Hematopoietic multipotent progenitor cell treated with erythropoietin and hydrocortisone succinate and interleukin-3 and kit ligand, for 15 days (in vitro differentiated cells): ENCODE results near the gene FCGR3A.
"Not testable (repeated sequence)": the region's sequence is repeated elsewhere in the genome, so short reads cannot be mapped to it uniquely, and the experiment has no call there.

Experiments used
- DNase-seq: peaks from one replicate; pipeline ENCODE4 v3.0.0-alpha.2; 2015; ENCODE audit warnings: low spot score

FCGR3A gene

DNA sequence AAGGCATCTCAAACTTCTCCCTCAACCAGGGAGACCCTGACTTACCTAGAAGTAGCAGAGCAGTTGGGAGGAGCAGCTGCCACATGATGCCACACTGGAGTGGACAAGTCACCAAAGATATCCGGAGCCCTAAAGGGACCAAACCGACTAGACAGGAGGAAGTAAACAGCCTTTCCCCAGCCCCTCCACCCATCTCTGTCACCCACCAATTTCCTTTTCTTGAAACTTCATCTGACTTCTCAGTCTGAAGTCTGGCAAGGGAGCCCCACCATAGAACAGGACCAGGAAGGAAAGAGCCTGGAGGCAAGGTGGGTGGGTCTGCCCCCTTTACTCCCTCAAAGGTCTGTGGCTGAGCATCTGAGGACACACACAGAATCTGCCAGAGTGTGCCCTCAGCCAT lies at the start of gene FCGR3A:
Gene FCGR3A (minus strand): TSS at position 167 of the 400 bp plus-strand sequence. CDS start 82 bp downstream, at position 85.
- no peak for DNase-seq

DNA sequence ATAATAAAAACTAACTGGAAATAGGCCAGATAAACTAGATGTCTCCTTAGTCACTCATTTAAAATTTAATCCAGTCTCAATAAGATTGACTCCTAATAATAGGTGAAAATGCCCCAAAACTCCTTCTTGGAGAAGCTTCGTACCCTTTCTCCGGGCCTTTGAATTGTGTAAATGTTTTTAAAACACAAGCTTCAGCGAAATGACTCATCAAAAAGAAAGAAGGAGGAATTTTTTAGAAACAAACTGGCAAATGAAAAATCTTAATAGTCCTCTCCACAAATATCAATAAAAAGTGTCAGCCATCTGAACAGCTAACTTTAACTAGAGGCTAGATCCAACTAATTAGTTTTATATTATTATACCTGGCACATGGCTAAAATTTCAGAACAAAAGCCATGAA lies 47.5 kb upstream of the FCGR3A start:
- not testable (repeated sequence) for DNase-seq

DNA sequence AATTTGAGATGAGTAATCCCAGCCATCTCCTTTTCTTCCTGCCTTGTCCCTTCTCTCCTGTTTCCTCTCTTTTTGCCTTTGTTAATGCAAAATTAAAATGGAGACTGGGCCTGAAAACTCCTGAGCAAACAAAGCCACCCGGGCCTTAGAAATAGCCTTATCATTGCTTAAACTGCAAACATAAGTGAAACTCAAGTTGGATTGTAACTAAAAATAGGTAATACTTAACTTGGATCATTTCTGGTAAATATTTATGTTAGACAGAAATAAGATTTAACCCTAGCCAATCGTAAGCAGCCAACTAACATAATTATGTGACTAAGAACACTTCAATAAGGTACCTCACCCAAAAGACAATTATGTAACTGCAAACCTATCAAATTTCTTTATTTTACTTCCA lies 46.0 kb upstream of the FCGR3A start:
- DNase-seq, result not testable (repeated sequence)

DNA sequence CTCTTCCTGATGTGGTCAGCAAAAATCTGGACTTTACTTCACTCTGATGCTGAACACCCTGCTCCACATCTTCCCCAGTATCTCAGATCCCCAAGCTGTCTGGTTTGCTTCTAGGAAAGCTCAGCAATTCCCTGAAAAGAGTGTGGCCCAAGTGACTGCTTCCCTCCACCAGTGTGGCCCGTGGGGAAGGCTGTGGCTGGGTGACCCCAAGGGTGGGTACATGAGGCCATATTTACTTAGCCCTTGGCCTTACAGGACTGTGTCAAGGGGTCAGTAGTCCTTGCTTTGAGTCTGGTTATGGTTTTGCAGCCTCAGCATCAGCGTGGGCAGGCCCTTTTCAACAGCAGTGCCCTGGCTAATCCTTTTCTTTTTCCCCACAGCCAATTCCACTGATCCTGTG lies 45.6 kb upstream of the FCGR3A start:
- not testable (repeated sequence) for DNase-seq

DNA sequence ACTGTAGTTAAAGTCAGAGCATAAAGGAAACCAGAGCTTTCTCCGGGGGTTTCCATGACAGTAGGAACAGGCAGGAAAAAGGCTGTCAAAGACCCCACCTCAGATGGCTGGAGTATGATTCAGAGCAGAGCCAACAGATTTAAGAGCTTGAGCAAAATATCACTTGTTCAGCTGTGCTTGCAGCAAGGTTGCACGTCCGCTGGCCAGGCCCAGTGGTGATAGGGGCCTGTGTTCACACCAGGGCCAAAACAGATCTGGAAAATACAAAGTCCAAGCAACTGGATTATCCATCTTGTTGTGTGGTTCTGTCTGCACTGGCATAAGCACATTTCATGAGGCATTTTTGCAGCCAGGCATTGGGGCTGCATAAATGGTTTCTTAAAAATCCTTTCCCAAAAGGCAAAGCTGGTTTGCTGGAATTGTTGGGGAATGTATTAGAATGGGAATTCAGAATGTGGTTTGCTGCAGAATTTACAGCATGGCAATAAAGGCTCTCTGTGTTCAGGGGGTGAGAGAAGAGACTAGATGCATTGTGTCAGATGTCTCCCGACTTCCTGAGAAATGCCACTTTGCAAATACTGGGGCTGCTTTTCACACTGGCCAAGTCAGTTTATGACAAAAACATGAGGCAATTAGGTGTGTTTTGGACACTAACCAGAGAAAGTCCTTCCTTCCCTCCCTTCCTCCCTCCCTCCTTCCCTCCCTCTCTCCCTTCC lies 44.8 kb upstream of the FCGR3A start:
- not testable (repeated sequence) for DNase-seq

DNA sequence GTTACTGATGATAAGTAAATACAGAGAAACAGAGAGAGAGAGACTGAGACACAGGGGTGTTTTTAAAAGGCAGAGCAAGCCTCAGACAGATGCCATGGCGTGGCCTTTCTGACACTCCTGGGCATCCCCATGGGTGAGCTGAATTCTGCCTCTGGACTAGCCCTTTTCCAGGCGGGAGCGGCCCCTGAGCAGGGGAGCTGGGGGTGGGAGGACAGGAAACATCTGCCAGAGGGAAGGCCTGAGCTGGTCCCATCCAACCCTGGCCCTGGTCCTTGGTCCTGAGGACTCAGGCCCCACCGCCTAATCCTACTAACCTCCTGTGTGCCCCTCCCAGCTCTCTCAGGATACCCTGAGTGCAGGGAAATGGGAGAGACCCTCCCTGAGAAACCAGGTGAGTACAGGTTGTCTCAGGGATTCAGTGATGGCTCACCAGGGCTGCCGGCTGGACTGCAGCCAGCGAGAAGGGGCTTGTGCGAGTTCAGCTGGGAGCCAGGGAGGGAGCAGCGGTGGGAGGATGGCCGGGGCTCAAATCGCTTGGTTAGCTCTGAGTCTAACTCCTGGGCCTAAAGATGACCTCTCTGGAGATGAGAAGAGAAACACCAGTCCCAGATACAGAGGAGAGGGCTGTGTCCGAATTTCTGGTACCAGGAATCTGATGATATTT lies 43.6 kb upstream of the FCGR3A start:
- not testable (repeated sequence) for DNase-seq

DNA sequence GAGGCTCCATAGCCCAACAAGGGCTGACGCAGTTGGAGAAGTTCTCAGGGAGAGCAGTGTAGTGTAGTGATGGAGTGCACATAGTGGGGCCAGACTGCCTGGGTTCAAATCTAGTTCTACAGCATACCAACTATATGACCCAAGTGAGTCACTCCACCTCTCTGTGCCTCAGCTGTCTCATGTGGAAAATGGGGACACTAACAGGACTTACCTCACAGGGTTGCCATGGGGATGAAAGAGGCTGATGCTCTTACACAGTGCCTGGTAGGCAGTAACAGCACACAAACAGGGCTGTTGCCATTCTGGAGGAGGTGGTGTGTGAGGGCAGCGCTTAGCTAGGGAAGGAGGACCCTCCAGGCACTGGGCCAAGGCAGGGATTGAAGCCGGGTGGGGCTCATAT lies 43.0 kb upstream of the FCGR3A start:
- not testable (repeated sequence) for DNase-seq

DNA sequence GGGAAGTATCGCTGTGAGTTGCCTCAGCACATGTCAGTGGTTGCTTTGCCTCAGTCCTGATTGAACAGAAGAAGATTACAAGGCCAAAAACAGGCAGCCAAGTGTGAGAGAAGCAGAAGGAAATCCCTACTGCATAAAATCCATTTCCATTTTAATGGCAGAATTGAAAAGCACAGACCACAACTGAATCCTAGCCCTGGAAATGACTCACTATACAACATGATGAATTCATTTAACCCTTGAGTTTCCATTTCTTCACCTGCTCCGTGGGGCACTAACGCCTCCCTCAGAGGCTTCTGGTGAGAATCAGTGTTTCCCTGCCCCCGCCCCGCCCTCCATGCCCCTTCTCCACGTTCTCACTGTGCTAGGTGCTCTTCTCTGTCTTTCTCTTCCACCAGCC lies 40.3 kb upstream of the FCGR3A start:
- not testable (repeated sequence) for DNase-seq

DNA sequence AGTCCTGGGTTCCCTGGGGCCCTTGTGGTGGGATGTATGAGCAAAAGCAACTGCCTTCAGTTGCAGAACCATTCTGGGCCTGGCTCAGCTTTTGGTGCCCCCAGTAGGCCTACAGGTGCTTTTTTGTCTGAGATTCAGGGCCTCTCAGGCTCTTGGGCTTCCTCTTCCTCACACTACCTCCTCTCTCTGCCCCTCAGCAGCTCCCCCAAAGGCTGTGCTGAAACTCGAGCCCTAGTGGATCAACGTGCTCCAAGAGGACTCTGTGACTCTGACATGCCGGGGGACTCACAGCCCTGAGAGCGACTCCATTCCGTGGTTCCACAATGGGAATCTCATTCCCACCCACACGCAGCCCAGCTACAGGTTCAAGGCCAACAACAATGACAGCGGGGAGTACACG lies 39.7 kb upstream of the FCGR3A start:
- not testable (repeated sequence) for DNase-seq

DNA sequence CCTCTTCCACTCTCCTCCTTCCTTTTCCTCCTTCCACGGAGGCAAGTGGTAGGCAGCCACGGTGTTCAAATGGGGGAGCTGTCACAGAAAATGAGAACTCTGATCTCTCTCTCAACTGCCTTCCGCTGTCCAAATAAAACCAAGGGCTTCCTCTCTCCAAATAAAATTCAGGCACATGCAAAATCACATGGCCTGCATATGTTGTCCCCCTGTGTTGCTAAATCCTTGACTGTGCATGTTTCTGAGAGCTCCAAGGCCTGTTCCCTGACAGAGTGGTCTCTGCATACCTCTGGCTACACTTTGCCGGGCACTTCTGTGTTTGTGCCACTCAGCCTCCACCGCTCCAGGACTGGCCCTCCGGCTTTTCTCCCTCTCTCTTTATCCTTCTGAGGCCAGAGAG lies 39.0 kb upstream of the FCGR3A start:
- DNase-seq, result not testable (repeated sequence)

DNA sequence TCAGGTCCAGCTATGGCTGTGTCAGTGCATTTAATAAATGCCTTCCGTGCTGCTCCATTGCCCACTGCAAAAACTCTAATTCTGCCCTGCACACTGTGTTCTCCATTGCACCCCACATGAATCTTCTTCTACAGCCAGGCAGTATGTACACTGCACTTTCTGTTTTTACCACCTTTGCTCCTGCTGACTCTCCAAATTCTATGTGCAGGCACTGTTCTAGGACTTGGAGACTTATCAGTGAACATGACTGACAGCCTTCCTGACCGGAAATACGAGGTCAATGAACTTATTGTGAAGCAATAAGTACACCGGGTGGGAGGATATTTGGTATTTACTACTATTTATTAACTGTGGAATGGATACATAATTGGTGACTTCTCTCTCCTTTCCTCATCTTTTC lies 33.3 kb upstream of the FCGR3A start:
- not testable (repeated sequence) for DNase-seq

DNA sequence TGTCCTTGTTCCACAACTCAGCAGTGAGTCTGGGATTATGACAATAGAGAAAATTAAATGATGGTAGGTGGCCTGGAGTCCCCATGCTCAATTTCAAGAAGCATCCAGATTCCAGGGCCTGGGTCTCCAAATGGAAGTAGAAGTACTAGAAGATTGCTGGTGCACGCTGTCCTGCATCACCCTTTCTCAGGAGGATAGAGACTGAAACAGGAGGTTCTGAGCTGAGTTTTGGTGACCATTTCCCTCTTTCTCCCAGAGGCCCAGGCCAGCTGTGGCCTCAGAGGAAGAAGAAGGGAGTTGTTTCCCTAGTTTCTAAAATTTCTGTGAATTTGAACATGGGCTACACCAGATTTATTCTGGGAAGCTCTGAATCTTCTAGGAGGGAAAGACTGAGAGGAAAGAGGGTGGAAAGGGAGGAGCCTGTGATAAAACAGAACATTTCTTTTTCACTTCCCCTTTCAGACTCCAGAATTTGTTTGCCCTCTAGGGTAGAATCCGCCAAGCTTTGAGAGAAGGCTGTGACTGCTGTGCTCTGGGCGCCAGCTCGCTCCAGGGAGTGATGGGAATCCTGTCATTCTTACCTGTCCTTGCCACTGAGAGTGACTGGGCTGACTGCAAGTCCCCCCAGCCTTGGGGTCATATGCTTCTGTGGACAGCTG lies 31.4 kb upstream of the FCGR3A start:
- not testable (repeated sequence) for DNase-seq

DNA sequence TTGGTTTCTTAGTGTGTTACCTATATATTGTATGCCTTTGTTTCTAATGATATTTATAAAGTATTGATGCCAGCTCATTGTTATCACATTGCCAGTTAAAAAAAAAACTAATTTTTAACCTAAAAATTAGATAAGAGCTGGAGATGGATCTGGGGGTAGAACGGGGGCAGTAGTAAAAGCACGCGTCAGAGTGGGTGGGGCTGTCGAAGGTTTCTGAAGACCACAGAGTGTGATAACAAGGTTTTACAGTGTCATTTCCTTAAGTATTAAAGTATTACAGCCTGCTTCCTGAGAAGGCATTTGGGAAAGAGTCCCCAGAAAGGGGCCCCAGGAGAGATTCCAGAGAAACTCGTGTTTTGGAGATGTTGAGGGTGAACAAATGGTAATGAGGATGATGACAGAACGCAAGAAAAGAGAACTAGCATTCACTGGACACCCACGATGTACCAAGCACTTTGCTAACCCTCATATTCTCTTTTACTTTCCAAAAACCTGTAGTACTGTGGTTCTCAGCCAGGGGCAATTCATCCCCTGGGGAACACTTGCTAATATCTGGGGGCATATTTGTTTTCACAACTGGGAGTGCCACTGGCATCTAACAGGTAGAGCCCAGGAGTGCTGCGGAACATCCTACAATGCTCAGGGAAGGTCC lies 30.4 kb upstream of the FCGR3A start:
- DNase-seq, result not testable (repeated sequence)

DNA sequence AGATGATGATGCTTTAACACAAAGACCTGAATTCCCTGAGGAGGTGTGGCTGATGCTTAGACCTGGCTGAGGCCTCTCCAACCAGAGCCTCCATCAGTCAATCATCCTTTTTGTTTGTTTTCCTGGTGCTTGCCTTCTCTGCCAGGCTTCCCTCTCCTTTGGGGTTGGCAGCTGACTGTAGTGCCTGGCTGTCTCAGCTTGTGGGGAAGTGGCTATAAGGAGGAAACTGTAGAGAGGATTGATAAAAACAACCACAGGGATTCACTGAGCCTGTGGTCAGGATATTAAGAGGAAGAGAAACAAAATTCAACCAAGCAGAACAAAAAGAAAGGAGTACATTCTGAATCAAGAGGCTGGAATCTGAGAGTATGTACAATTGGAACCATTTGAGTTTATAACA lies 27.1 kb upstream of the FCGR3A start:
- DNase-seq, result not testable (repeated sequence)

DNA sequence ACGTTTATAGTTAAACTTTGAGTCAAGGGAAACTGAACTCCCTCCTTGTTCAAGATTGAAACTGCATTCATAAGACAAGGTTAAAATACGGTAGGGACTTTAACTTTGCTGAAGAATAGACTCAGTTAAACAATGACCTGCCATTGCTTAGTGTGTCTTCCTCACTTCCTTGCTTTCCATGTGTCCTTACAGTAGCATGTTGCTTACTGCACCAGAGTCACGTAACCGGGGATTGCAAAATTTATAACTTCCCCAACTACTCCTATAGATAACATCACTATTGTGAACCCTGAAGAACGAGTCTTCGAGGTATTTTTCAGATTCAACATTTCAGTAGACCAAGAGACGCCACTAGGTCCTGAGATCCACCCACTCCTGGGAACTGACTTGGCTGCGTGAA lies 22.1 kb upstream of the FCGR3A start:
- not testable (repeated sequence) for DNase-seq

DNA sequence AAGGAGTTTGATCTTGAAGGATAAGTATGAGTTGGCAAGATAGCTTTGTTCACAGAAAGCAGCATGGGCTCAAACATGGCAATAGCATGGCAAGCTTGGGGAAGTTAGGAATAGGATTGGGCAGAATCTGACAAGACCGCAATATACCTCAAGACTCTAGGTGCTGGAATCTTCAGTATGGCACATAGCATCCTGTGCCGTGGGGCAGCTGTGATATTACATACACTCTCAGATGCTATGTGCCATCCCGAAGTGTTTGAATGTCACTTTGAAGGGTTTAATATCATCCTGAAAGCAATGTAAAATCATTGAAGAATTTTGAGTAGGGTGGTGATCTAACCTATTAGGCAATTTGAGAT lies 17.0 kb upstream of the FCGR3A start:
- not testable (repeated sequence) for DNase-seq

DNA sequence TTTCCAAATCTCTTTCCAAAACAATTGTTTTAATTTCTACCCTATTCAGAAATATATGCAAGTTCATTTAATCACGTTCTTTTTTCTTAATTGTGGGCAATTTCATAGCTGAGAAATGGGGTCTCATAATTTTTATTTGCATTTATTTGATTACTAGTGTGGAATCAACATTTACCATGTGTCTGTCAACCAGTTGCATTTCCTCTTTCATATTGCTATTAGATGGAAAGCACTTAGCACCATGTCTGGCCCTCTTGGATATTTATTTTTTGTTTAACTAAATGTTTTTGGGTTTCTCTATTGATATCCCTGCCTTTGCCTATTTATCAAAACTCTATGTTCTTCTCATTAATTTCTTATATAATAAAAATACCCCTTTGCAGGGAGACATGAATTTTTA lies 13.9 kb upstream of the FCGR3A start:
- not testable (repeated sequence) for DNase-seq

DNA sequence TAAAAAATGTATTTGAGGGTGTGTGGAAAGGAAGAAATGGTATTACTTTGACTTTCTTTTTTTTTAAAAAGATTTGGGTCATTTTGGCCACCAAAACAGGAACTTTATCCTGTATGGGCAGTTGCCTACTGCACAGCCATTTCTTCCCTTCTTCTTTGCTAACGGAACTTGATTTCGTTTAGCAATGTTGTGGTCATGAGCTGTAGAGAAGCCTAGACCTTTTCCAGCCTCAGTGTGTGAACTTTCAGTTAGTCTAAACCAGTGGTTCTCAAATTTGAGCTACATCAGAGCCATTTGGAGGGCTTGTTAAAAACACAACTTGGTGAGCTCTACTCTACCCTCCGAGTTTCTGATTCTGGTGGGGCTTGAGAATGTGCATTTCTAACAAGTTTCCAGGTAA lies 12.8 kb upstream of the FCGR3A start:
- DNase-seq, result not testable (repeated sequence)

DNA sequence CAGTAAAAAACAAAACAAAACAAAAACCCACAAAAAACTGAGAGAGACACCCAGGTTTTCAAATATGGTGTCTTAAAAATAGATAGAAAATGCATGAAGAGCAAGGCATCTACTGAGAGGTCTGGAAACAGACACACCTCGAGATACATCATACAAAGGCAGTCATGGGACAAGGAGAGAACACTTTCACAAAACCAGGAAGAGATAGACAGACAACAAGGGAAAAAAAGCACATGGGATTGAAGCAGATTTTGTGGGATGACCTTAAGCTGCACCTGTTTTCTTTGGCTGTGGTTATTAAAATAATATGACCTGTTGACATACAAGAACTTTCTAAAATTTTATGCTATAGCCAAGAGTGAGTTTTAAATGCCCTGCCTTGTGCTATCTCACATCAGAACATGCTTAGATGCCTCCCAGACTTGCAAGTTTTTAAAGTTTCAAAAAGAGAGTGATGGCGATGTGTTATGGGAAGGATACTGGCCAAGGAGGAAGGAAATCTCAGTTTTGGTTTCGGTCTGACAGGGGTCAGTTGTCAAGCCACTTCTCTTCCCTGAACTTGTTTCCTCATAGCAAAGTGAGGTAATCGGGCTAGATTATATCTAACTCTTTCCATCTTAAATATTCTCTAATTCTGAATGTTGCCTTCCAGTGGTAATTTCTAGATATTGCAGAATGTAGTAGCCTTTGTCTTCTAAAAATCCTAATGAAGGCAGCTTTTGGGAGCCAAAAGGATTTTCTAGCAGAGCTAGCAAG lies 11.5 kb upstream of the FCGR3A start:
- DNase-seq, result not testable (repeated sequence)

DNA sequence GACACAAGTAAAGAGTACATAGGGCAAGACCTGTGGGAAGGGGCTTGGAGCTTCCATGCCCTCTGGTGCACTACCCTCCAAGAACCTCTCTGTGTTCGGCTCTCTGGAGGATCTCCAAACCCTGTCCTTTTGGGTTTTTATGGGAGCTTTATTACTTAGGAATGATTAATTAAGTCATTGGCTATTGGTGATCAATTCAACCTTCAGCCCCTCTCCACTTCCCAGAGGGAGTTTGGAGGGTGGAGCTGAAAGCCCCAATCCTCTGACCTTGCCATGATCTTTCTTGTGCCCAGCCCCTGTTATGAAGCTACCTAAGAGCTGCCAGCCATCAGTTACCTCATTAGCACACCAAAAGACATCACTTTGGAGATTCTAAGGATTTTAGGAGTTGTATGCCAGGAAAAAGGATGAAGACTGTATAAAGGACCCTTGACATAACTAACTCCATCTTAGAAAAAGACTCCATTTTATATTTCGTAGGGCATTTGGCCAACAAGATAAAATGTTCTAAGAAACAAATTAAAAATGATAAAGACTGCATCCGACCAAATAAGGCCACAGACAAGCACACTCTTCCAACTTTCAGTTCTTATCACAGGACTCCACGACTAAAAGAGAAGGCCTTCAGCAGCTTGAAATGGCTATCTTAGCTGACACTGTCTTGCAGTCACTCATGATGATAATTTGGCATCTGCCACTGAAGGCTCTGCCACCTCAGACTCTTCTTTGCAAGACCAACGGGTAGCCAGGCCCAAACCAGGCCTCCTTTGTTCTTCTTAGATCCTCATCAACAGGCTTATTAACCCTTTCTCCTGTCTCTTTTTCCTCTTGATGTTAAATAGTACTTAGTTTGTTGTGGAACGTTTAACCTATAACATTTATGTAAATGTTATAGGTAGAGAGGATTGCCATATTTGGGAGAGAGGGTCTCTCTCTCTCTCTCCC lies 8.2 kb upstream of the FCGR3A start:
- peak; percentile 90 for DNase-seq

DNA sequence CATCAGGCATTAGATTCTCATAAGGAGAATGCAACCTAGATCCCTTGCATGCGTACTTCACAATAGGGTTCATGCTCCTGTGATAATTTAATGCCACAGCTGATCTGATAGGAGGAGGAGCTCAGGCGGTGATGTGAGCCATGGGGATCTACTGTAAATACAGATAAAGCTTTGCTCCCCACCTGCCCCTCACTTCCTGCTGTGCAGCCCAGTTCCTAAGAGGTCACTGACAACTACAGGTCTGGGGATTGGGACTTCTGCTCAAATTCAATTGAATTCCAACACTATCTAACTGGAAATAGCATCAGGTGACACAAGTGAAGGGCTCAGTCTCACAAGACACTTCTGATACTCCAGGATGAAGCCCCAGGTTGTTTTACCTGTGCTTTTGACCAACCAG lies 7.4 kb upstream of the FCGR3A start:
- not testable (repeated sequence) for DNase-seq
